AG08396 (cell line): ENCODE data around the gene TMEM45B.
"Not testable (repeated sequence)": the region's sequence is repeated elsewhere in the genome, so short reads cannot be mapped to it uniquely, and the experiment has no call there.

Source experiments
- DNase-seq: peaks from one replicate; pipeline ENCODE4 v3.0.0; 2012; ENCODE audit warnings: low spot score, mixed read lengths

TMEM45B gene

DNA sequence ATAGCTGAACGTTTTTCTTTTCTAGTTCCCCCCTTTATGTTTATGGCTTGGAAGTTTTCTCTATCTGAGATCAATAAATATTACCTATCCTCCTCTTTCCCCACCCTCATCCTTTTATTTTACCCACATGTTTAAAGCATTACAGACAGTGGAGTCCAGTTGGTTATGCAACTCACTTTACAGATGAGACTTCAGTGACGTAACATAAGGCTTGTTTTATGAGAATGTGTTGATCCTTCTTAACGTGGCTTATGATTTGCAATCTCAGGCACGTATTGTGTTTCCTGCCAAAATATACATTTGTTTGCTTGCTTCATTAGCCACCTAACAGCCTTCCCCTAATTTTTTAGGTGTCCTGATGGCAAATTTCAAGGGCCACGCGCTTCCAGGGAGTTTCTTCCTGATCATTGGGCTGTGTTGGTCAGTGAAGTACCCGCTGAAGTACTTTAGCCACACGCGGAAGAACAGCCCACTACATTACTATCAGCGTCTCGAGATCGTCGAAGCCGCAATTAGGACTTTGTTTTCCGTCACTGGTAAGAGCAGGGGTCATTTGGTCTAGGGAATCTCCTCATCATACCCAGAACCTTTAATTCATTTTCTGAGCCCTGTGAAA, 36.6 kb downstream of the TMEM45B start:
- no peak for DNase-seq

DNA sequence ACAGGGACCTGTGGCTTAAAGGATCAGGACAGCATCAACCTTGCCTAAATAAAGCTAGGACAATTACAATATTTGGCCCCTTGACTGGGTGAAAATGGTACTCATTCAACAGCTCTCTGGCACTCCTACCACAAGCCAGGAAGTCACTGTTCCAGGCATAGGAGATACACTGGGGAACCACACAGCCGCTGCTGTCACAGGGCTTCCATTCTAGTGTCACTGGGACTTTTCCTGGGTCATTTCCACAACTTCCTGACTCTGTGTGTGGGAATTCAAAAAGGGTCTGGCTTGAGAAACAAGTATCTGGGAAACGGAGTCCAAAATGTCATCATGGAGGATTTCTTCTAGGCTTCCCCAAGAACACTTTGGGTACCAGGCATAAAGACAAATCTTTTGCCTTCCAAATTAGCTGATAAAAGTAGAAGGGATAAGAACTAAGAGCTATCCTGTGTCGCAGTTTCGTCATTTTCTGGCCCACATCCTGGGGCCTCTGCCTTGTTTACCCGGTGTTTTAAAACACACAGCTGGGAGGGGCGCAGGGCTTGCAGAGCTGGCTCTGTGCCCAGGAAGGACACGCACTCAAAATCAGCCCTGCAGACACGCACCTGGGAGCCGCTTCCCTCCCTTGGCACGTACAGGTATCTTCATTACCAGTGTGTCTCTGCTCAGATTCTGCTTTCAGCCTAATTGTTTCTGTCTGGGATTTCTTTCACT, 38.0 kb downstream of the TMEM45B start:
- DNase-seq, result peak; percentile 39

GRCh38 chr11:129854232-129854805, 38.7 kb downstream of the TMEM45B start:
- DNase-seq, result no peak

DNA sequence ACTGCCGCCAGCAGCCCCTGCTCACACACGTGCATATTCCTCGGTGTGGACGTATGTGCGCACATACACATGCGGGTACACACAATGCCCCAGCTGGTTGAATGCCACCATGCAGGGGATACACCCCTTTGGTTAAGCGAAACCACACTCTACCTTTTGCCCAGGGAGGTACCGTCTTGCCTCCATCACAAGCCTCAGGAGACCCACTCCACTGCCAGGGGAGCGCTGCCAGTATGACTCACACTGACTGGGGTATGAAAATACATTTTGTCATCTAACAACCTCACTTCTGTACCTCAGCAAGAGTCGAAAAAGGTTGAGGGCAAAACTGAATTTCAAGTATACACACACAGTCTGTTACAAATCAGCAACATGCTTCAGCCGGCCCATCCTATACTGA, 39.4 kb downstream of the TMEM45B start:
- no peak for DNase-seq

DNA sequence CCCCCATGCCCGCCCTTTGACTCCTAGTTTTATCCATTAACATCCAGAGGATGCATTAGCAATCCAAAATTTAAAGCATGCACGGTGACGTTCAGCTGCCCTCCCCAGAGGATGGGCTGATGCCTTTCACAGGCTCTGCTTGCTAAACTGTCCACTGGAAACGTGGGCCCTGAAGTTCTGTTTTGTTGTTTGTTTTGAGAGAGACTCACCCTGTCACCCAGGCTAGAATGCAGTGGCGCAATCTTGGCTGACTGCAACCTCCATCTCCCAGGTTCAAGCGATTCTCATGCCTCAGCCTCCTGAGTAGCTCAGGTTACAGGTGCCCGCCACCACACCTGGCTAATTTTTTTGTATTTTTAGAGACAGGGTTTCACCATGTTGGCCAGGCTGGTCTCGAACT, 40.4 kb downstream of the TMEM45B start:
- no peak for DNase-seq

DNA sequence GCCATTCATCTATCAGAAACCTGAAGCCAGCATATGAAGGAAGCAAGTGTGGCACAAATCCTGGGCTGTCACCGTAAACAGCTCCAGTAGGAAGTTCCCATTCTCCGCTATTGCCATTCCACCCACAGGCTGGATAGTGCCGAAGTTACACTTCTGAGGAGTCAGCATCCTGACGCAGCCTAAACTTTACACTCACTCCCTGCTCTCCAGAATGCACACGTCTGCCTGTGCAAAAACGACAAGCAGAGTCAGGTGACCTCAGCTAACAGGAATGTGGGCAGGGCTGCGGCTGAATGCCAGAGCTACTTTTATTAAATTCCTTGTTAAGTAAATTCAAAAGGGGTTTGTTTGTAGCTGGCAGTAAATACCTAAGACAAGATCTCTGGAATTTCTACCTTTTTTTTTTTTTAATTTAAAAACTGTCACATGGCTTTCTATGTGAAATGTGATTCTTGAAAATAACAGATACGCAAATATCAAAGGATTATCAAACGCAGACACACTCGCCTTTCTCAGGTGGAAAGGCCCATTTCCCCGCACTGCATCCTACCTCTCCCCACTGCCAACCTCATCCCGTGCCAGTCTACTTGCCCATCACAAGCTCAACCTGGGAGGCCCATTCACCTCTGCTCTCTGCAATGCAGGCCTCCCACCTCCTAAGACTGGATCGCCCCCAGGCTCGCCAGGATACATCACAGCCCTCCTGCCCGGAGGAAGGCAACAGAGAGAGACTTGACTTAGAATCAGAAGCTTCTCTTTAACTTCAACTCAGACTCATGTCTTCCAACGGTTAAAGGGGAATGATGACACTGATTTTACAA, 46.3 kb downstream of the TMEM45B start:
- DNase-seq, result peak; percentile 92

GRCh38 chr11:129864811-129865210, 49.2 kb downstream of the TMEM45B start:
- DNase-seq, result no peak

DNA sequence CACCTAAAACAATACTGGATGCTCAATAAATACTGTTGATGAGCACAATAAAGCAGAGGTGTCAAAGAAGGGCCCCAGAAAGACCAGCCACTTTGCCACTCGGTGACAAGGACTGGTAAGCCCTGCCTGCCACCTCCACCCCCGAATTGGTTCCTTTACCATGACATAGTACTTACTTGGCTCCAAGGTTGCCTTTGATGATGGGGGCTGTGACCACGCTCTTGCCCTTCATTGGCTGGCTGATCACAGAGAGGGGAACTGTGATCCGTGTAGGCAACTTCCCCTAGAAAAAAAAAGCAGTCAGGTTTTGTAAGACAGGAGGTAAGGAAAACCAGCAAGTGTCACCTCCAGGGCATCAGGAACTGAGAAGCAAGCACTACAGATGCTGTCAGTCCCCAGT, 50.1 kb downstream of the TMEM45B start:
- DNase-seq, result no peak

GRCh38 chr11:129866311-129866710, 50.7 kb downstream of the TMEM45B start:
- DNase-seq, result no peak

DNA sequence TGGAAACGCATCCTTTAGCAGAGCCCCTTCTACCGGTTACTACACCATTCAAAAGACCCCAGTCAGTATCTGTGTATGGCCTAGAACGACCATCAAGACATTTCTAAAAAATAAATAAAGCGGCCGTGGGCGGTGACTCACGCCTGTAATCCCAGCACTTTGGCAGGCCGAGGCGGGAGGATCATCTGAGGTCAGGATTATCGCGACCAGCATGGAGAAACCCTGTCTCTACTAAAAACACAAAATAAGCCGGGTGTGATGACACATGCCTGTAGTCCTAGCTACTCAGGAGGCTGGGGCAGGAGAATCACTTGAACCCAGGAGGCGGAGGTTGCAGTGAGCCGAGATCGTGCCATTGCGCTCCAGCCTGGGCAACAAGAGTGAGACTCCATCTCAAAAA, 53.0 kb downstream of the TMEM45B start:
- DNase-seq, result not testable (repeated sequence)

DNA sequence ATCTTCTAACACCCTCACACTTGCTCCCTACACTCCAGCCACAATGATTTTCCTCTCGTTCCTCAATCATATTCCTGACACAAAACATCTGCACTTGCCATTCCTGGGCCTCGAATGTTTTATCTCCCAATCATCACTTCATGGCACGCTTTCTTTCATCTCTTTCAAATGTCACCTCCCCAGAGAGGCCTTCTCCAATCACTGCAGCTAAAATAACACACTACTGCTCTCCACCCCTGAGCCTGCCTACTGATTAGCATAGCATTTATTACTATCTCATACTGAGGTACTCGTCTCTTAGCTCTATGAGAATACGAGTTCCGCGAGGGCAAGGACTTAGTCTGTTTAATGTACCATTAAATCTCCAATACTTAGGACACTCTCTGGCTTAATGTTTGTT, 56.3 kb downstream of the TMEM45B start:
- no peak for DNase-seq

- no peak for DNase-seq
Observed at GRCh38 chr11:129880311-129880710, 64.7 kb downstream of the TMEM45B start.

DNA sequence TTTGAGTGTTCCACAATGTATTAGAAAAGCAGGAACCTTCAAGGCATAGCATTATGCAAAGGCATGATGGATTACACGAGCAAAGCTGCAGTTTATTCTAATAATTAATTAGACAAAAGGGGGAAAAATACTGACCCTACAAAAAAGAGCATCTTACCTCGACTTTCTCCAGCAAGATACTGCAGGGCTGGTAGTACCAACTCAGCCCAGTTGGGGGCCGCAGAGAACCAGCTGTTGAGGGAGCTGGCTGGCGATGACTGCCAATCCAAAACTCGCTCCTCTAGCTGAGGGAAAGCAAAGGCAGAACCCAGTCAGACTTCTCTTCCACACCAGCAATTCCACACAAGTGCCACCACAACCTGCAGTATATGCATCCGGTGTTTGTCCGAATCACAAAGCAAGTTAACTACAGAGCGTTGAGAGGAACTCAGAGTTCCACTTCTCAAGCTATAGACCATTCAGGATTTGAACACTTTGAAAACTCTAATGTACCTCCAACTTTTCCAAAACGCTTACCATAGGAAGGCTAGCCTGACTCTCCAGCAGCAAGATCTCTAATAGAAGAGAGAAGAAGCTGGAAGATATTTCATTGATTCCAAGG, 66.0 kb downstream of the TMEM45B start:
- DNase-seq, result peak; percentile 69

DNA sequence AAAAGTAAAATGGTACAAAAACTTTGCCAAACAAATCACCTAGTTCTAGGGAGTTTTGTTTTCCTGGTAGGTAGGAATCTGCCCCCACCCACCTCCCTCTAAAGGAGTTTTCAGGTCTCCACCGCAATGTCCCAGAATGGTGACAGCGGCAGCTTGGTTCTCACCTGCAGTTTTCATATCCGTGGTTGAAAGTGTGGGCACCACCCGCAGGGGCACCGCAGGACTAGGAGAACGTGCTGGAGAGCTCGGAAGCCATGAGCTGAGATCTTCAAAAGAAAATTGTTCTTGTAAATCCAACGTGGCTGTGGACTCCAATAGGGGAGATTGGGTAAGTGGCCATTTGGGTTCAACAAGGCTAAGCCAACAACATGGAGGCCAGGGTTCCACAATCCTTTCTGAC, 68.9 kb downstream of the TMEM45B start:
- DNase-seq, result no peak

DNA sequence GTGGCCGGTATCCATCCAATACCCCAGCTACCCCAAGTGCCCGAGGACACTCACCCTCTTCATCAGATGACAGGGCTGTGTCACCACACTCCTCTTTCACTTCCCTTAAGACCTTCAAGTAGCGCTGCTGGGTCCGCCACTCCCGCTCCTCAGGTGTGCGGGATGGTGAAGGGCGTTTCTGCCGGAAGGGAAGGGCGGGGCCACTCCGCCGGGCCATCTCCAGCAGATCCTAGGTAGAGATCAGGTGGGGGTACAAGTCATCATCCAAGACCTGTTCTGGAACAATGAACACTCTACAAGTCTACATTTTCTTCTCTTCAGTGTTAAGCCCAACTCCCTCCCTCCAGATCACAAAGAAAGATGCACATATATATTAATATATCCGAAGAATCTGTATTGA, 69.7 kb downstream of the TMEM45B start:
- no peak for DNase-seq

DNA sequence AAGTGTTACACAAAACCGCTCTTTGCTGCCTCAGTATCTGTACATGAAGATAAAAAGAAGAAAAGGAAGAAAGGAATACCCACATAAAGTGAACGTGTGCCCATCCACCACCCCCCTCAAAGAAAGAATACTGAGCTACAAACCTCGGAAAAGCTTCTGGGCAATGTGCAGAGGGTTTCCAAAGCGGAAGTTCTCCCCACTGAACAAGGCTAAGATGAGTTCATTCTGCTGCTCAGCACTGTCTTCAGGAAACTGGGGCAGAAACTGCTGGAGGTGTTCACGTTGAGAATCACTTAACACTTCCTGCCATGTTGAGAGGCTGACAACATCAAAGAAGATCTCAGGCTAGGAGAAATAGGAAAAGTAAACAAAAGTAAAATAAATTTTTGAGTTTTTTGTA, 72.8 kb downstream of the TMEM45B start:
- no peak for DNase-seq

DNA sequence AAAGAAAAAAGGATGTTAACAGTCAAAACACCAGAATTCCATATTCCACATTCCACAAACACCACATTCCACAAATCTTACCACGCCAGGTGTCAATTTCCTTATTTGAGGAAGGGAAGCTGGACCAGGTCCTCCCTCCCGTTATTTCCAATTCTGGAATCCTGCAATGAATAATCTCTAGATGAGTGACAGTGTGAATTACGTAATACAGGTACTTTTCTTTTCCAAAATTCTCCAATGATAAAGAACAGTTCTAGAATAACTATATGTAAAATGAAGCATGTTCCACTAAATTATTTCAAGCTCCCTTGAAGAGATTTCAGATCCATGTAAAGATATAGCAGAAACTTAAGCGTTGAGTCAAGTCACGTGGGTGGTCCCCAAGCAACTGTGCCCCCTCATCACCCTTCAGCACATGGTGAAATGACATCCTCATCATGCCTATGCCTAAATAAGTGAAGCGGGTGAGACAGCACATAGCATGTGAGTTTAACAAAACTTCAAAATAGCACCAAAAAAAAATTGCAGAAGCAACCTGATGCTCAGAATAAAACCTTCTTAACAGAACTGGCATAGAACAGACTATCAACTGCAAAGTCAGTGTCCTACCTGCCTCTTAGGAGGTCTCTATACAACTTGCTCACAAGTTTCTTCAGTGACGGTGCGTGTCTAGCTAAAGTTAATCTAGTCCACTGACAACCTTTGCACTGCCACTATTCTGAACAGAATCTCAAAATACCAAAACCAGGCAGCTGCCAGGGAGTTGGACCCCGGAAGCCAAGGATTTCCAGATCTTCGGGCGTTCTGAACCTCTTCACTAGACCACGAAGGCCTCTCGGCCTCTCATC, 78.9 kb downstream of the TMEM45B start:
- DNase-seq, result peak; percentile 49

- peak; percentile 99 for DNase-seq
Observed at GRCh38 chr11:129895126-129896041, 79.7 kb downstream of the TMEM45B start, which contains the start of gene NFRKB. Gene NFRKB, minus strand, starts transcription at chr11:129895578. Its CDS starts 2,729 bp downstream, at chr11:129892849.

DNA sequence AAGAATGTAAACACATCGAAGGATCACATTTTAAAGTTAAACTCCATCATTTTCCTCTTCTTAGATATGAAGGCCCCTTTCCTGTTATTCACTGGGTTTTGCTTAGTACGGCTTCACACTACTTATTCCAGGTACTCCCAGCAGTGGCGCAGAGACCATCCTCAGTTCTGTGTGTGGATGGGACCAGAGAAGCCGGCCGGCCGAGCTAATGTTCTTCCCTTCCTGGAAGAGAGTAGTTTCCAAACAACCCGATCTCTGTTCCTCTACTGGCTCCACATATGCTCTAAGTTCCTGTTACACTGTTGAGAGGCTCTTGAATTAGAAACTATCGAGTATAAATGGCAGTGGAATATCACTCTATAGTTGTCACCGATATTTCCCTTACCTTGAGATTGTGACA, 80.4 kb downstream of the TMEM45B start:
- no peak for DNase-seq

DNA sequence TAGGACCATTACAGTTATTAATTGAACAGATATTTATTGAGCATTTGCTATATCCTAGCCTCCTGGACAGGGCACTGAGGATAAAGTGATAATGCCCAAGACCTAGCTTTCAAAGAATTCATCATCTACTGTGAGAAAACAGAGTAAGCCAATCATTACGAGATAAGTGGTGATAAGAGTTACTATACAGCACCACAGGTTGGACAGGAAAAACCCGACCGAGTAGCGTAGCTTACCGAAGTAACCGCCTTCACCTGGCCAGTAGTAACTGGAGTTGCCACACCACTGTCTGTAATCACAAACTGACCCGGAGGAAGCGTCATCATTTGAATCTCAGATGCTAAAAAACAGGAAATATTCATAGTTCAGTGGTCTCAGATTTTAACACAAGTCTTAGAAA, 89.8 kb downstream of the TMEM45B start:
- DNase-seq, result no peak
